C4-2B (cell line): ENCODE data around the gene ZNF211.

Experiments
- H3K27ac ChIP-seq: fragments of 450-650 bp; 2 replicates; pipeline ENCODE4 v1.5.1; 2017
- ZFX ChIP-seq: fragments of 450-650 bp; IDR thresholded peaks from 2 replicates; pipeline ENCODE4 v1.6.1; 2017
- TF ChIP-seq, protein P1 (sequence below): fragments of 450-650 bp; conservative IDR thresholded peaks from 2 replicates; pipeline ENCODE4 v1.5.1; 2017; ENCODE audit warnings: mild to moderate bottlenecking

ZNF211 gene

DNA sequence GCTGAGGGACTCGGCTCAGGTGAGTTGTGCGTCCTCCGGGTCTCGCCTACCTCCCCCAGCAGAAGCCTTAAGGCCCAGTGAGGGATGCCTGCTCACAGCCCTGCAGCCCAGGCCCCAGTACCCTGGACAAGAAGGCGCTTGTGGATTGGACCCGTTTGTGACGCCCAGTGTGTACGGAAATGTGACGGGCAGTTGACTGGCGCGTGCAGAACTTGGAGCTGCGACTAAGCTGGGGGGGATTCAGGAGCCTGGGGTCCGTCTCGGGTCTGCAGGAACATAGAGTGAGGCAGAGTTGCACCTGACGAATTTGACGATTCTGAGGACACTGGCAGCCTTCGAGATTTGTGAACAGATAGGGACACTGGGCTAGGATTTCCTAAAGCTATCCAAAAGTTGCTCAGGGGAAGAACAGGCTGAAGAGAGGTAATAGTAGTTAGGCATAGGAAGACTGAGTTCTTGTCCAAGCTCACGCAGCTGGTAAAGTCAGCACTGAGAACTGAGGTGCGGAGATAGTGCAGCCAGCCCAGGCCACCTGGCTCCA, 49.3 kb downstream of the ZNF211 start:
- peak overlapping the region; percentile 75 for H3K27ac ChIP-seq
- TF ChIP-seq, protein P1, sequence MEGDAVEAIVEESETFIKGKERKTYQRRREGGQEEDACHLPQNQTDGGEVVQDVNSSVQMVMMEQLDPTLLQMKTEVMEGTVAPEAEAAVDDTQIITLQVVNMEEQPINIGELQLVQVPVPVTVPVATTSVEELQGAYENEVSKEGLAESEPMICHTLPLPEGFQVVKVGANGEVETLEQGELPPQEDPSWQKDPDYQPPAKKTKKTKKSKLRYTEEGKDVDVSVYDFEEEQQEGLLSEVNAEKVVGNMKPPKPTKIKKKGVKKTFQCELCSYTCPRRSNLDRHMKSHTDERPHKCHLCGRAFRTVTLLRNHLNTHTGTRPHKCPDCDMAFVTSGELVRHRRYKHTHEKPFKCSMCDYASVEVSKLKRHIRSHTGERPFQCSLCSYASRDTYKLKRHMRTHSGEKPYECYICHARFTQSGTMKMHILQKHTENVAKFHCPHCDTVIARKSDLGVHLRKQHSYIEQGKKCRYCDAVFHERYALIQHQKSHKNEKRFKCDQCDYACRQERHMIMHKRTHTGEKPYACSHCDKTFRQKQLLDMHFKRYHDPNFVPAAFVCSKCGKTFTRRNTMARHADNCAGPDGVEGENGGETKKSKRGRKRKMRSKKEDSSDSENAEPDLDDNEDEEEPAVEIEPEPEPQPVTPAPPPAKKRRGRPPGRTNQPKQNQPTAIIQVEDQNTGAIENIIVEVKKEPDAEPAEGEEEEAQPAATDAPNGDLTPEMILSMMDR, result no peak
- no peak for TF ChIP-seq ZFX

DNA sequence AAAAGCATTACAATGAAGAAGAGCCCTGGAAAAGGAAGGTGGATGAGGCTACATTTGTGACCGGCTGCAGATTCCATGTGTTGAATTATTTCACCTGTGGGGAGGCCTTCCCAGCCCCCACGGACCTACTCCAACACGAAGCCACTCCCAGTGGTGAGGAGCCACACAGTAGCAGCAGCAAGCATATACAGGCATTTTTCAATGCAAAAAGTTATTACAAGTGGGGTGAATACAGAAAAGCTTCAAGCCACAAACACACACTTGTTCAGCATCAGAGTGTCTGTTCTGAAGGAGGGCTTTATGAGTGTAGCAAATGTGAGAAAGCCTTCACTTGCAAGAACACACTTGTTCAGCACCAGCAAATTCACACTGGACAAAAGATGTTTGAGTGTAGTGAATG, 53.8 kb downstream of the ZNF211 start:
- H3K27ac ChIP-seq, result no peak overlapping the region
- TF ChIP-seq ZFX, result no peak
- TF ChIP-seq, protein P1, result no peak

DNA sequence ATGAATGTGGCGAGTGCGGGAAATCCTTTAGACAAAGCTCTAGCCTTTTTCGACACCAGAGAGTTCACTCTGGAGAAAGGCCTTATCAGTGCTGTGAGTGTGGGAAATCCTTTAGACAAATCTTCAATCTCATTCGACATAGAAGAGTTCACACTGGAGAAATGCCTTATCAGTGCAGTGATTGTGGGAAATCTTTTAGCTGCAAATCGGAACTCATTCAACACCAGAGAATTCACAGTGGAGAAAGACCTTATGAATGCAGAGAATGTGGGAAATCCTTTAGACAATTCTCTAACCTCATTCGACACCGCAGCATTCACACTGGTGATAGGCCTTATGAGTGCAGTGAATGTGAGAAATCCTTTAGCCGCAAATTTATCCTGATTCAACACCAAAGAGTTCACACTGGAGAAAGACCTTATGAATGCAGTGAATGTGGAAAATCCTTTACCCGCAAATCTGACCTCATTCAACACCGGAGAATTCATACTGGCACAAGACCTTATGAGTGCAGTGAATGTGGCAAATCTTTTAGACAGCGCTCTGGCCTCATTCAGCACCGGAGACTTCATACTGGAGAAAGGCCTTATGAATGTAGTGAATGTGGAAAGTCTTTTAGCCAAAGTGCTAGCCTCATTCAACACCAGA, 54.5 kb downstream of the ZNF211 start:
- no peak overlapping the region for H3K27ac ChIP-seq
- TF ChIP-seq, protein P1, result no peak
- TF ChIP-seq ZFX, result no peak

DNA sequence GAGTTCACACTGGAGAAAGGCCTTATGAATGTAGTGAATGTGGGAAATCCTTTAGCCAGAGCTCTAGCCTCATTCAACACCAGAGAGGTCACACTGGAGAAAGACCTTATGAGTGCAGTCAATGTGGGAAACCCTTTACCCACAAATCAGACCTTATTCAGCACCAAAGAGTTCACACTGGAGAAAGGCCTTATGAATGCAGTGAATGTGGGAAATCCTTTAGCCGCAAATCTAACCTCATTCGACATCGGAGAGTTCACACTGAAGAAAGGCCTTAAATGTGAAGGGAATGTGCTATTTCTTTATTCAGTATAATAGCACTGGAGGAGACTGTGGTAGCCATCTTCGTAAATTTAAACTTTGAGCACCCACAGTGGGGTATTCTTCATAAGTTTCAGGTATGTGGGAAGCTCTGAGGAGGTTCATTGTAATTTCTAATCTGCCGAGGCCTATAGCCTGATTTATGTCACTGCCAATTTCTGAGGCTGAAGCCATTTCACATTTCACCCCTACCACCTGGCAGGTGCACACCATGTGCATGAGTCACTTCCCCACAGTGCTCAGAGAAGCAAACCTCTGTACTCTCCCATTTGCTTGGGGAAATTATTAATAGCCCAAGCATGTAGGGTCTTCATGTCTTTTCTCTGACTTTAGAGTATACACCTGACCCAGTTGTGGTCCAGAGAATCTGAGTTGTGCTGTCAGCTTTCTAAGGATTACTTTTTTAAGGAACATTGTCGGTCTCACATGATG, 55.2 kb downstream of the ZNF211 start:
- TF ChIP-seq, protein P1, result no peak
- TF ChIP-seq ZFX, result no peak
- no peak overlapping the region for H3K27ac ChIP-seq

DNA sequence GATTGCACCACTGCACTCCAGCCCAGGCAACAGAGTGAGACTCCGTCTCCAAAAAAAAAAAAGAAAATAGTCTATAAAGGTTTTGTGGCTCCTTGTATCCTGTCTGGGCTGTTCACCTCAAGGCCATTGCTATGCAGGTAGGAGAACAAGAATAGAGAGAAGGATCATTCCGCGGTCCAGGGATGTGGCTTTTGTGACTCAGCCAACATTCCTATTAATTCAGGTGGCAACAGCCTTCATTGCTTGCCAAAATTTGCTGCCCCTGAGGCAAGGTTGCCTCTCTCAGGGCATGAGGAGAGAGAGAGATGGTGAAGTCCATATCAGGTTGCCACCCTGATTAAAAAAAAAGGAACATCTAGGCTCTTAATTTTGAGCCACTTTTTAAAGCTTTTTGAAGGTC, 56.8 kb downstream of the ZNF211 start:
- TF ChIP-seq, protein P1, result no peak
- no peak for TF ChIP-seq ZFX
- no peak overlapping the region for H3K27ac ChIP-seq
